NCI-H1436 treated with DMSO at 0.1 percent for 48 hours (cell line): Measurements from ENCODE around the gene GRIN1.
"Not testable (repeated sequence)": the region's sequence is repeated elsewhere in the genome, so short reads cannot be mapped to it uniquely, and the experiment has no call there.

Experiments
- DNase-seq: peaks from one replicate; lab custom pipeline; 2025; lab: John Stamatoyannopoulos, UW

Gene GRIN1

DNA sequence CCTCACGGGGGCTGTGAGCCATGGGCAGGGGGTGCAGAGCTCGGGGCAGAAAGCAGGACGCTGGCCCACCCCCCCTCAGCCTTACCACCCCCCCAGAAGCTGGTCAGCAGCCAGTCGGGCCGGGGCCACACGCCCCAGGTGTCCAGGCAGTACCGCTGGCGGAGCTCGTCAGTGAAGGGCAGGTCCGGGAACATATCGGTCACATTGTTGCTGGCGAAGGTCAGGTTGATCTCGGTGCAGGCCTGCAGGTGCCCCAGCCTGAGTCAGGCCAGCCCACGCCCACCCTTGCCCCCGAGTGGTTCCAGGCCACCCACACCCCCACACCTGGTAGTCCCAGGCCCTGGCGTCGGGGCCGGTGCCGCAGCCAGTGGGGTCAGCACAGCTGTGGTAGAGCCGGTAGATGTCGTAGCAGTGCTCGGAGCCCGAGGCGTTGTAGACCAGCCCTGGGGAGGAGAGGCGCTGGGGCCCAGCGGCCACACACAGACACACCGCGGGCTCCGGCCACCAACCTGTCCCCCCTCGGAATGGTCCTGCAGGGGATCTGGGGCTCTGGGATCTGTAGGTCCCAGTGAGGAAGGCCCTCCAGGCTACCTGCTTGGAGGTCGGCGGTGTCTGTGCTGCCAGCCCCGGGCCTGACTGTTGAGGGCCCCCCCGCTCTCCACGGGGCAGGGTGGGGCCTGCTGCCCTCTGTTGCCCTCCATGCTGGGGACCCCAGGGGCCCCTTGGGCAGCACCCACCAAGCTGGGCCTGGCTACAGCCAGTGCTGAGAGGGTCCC lies 27.0 kb upstream of the GRIN1 start:
- no peak for DNase-seq

DNA sequence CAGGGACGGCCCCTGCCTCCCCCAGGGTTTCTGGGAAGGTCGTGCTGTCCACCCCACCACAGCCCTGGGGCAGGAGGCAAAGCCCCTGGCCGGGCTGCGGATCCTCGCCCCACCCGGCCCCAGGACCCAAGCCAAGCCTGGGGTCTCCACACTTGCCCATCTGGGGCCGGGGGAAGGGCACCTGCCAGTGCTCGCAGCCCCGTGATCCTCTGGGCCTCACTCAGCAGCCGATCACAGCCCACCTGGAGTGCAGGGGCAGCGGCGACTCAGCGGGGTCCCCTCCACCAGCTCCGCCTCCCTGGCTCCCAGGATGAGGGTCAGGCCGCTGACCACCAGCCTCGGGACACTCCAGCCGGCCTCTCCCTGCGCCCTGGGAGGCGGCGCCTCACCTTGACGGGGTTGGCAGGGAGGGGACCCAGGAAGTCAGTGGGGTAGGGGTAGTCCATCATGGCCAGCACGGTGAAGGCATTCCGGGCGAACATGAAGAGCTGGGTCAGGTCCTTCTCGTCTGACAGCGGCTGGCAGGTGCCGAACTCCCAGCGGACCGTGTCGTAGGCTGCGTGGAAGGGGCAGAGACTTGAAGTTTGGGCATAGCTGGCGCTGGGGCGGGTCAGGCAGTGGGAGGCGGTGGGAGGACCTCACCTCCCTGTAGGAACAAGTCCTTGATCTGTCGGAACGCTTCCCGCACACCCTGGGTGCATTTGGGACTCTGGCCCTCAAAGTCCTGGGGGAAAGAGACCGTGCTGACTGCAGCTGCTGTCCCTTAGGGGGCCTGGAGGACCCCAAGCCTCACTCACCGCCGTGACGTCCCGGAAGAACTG lies 26.2 kb upstream of the GRIN1 start:
- DNase-seq, result no peak

DNA sequence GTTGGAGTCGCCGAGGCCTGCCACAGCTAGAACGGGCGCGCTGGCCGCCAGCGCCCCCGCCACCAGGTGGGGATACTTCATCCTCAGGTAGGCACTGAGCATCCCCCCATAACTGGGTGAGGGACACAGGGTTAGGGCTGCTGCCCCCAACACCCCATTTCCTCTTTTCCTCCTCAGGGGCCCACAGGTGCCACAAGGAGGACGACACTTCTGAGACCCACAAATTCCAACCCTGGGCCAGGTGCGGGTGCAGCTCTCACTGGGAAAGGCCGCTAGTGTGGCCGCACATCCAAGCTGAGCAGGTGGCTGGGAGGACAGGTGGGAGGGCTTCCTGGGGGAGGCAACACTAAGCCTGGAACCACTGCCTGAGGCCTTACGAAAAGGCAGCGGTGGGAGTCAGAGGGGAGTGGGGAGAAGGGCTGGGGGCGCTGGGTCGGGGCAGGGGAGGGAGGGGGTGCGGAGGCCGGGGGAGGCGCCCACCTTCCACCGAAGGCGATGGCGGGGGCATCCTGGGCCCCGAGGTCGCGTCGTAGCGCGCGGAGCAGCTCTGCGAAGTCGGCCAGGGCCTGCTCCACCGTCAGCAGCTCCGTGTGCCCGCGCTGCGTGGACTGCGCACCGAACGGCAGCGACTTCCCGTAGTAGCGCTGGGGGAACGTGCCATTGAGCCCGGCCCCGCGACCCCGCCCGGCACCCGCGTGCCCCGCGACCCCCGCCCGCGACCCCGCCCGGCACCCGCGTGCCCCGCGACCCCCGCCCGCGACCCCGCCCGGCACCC lies 25.4 kb upstream of the GRIN1 start:
- no peak for DNase-seq

DNA sequence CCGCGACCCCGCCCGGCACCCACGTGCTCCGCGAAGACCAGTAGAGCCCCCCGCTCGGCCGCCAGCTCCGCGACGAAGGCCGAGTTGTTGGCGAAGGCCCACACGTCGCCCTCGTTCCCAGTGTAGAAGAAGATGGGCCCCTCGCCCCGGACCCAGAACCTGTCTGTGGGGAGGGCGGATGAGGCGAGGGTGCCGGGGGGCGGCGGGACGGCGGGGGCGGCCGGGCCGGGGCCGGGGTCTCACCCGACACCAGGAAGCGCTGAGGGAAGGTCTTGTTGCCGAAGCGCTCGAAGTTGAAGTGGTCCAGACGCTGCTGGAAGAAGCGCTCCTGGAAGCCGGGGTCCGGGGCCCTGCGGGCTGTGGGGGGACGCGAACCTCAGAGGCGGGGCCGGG lies 24.7 kb upstream of the GRIN1 start:
- DNase-seq, result no peak

DNA sequence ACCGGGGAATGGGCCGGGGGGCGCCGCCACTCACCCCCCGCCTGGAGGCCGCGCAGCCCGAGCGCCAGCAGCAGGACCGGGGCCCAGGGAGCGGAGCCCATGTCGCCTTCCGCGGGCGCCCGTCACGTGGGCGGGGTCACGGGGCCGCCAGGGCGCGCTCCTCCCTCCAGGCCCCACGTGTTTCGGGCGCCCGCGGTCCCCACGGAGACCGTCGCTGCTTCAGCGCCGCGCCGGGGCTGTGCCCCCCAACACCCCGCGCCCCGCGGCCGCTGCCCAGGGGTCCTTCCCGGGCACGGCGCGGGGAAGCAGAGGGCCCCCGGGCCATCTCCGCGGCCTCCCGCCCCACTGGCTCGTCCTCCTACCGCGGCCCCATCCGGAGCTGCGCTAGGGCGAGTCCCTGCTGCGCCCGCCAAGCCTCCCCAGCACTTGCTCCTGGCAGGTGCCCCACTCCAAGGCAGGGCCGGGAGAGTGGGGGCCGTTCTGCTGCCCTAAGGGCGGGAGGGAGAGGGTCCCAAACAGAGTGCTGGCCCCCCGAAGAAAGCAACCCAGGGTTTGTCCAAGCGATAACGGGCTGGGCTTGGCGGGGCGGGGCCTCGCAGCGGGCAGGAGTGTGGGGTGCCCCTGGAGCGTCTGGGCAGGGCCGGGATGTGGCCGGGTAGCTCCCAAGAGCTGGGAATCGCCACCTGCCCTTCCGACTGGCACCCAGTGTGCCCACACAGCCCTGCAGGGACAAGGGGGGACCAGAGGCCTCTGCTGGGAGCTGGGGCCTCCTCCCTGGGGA lies 24.2 kb upstream of the GRIN1 start, which contains the start of gene DPP7:
Gene DPP7, minus strand, starts transcription at position 121 of the 781 bp plus-strand sequence. Its CDS starts 20 bp downstream, at position 101.
- no peak for DNase-seq

DNA sequence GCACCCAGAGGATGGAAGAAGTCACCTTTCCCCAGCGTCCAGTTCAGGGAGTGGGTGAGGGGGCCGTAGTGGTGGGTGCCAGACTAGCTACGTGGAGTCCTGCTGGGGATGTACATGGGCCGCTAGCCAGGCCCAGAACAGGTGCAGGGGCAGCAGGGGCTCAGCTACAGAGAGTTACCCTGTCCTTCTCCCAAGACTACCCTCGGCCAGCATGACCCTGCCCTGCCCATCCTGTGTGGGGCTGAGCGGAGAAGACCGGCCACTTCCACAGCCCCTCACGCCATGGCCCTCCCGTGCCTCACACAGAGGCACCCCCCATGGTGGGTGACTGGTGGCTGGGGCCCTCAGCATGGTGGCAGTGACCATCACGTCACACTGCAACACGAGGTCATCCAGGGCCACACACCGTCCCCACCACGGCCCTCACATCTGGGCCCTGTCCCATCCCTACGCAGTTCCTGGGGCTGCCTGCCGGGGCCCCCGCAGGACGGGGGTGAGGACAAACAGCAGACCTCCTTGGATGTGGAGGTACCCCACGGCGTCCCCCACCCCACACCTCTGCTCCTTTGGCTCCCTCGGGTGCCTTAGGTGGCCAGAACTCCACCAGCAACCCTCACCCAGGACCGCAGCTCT lies 23.4 kb upstream of the GRIN1 start:
- no peak for DNase-seq

DNA sequence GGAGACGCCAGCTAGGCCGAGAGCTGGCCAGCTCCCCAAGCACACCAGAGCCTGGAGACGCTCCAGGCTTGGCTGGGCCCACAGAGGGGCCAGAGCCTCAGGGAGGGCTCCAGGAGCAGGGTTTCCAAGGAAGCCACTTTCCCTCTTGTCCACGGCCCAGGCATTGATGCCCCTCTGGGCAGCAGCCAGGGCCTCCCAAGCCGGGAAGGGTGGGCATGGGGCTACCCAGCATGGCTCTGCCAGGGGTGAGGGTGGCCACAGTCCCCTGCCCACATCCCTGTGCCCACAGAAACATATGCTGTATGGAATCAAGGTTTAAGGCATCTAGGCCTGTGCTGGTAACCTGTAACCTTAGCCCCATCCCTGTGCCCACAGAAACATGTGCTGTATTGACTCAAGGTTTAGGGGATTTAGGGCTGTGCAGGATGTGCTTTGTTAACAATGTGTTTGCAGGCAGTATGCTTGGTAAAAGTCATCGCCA lies 22.9 kb upstream of the GRIN1 start:
- DNase-seq, result no peak

DNA sequence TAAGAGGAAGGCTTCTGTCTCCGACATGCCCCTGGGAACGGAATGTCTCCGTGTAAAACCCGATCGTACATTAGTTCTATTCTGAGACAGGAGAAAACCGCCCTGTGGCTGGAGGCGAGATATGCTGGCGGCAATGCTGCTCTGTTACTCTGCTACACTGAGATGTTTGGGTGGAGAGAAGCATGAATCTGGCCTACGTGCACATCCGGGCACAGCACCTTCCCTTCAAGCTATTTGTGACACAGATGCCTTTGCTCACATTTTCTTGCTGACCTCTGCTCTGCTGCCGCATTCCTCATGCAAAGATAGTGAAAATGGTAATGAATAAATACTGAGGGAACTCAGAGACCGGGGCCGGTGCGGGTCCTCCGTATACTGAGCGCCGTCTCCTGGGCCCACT lies 22.2 kb upstream of the GRIN1 start:
- DNase-seq, result no peak

DNA sequence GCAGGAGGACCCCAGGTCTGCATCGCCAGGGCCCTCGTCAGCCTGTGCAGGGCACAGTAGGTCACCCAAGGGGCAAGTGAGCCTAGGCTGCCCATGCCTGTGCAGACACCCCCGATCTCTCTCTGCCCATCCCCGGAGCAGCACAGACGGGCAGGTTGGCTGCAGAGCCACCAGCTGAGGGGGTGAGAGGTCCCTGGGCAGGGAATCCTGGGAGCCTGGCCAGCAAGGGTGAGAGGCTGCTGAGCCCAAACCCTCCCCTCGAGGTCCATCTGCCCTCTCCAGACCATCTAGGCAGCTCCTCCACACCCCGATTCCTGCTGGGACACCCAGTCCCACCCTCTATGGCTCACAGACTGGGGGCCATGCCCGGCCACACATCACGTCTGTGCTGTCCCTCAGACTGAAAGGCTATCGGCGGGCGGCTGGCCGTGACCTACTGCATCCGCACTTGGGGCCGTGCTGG lies 21.7 kb upstream of the GRIN1 start:
- DNase-seq, result no peak

DNA sequence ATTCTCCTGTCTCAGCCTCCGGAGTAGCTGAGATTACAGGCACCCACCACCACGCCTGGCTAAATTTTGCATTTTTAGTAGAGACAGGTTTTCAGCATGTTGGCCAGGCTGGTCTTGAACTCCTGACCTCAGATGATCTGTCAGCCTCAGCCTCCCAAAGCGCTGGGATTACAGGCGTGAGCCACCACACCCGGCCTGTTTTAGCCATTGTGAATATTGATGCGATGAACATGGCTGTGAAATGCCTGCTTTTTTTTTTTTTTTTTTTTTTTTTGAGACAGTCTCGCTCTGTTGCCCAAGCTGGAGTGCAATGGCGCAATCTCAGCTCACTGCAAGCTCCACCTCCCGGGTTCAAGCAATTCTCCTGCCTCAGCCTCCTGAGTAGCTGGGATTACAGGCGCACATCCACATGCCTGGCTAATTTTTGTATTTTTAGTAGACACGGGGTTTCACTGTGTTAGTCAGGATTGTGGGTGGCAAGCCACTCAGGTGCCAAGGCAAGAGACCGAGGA lies 20.8 kb upstream of the GRIN1 start:
- not testable (repeated sequence) for DNase-seq

DNA sequence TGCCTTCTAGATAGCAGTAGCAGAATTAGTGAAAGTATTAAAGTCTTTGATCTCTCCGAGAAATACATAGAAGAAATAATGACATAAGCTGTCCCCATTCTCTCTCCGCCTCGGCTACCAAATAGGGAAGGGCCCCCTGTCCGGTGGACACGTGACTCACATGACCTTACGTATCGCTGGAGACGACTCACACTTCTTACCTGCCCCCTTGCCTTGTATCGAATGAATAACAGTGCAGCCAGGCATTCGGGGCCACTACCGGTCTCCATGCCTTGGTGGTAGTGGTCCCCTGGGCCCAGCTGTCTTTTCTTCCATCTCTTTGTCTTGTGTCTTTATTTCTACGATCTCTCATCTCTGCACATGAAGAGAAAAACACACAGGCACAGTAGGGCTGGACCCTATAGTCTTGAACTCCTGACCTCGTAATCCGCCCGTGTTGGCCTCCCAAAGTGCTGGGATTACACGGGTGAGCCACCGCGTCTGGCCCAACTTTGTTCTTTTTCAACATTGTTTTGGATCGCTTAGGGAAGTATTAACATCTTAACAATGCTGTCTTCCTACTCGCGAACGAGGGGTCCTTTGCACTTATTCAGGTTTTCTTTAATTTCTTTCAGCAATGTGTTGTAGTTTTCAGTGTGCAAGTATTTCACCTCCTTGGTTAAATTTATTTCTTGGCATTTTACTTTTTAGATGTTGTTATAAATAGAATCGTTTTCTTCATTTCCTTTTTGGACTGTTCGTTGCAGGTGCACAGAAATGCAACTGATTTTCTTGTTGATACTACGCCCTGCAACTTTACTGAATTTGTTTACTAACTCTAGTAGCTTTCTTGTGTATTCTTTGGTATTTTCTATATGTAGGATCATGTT lies 16.8 kb upstream of the GRIN1 start:
- DNase-seq, result not testable (repeated sequence)

DNA sequence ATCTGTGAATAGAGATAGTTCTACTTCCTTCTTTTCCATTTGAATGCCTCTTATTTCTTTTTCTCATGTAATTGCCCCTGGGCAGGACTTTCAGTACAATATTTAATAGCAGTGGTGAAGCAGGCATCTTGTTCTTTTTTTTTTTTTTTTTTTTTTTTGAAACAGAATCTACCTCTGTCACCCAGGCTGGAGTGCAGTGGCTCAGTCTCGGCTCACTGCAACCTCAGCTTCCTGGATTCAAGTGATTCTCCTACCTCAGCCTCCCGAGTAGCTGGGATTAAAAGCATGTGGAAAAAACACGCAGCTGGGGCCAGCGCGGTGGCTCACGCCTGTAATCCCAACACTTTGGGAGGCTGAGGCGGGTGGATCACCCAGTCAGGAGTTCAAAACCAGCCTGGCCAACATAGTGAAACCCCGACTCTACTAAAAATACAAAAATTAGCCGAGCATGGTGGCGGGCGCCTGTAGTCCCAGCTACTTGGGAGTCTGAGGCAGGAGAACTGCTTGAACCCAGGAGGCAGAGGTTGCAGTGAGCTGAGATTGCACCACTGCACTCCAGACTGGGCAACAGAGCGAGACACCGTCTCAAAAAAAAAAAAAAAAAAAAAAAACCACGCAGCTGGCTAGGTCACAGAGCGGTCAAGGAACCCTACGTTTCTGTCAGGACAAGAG lies 16.0 kb upstream of the GRIN1 start:
- not testable (repeated sequence) for DNase-seq

DNA sequence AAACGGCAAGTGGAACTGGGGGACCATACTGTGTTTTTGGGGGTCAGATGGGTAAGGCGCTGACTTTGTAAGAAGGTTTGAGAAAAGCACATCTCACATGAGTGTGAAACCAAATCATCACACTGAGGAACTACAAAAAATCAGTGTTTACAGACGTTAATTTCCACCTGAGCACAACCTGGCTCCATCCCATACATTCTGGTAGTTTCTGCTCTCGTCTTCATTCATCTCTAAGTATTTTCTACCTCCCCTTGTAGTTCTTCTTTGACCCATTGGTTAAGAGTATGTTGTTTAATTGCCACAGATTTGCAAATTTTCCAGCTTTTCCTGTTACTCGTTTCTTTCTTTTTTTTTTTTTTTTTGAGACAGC lies 15.5 kb upstream of the GRIN1 start:
- no peak for DNase-seq

DNA sequence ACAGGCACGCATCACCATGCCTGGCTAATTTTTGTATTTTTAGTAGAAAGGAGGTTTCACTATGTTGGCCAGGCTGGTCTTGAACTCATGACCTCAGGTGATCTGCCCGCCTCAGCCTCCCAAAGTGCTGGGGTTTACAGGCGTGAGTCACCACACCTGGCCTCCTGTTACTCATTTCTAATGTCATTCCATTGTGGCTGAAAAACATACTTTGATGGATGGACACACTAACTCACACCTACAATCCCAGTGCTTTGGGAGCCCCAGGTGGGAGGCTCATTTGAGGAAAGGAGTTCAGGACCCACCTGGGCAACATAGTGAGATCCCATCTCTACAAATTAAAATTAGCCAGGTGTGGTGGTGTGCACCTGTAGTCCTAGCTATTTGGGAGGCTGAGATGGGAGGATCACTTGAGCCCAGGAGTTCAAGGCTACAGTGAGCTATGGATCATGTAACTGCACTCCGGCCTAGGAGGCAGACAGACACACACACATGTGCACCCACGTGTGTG lies 14.9 kb upstream of the GRIN1 start:
- DNase-seq, result not testable (repeated sequence)

DNA sequence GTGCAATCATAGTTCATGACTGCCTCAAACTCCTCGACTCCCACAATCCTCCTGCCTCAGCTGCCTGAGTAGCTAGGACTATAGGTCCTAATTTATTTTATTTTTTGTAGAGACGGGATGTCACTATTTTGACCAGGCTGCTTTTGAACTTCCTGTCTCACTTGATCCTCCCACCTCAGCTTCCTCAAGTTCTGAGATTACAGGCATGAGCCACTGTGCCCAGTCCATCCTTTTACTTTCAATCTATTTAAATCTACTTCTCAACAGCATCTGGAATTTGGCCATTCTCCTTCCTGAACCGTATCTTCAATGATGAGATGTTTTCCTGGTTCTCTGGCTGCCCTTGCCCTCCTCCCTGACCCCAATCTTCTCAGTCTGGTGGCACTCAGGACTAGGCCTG lies 12.2 kb upstream of the GRIN1 start:
- DNase-seq, result no peak

DNA sequence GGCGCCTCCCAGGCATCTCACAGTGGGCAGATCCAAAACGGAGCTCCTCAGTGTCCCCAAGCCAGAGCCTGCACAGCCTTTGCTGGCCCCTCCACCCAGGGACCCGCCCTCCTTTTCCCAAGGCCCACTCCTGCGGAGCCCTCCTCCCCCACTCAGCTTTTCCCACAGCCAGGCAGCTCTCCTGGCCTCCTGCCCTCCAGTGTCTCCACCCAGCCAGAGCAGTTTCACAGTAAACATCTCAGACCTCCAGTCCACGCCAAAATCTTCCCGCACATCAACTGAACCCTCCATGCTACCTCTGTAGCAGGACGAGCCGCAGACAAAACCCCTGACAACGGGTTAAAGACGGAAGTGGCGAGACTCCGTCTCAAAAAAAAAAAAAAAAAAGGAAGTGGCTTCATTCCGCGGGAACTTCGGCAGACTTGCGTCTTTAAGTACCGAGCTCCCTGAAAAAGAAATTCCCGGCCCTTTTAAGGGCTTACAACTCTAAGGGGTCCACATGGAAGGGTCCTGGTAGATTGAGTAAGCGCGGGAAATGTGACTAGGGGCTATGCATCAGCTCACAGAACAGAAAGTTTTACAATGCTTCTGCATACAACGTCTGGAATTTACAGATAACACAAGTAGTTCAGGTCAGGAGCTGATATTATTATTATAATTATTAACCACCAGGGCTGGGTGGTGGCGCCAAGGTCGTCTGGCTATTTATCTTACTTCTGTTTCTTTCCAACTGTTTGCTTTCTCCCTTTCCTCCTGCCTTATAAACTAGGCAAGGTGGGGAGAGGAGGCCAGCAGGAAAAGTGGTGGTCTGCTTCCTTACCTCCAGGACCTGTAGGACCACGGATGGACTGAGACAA lies 11.4 kb upstream of the GRIN1 start:
- DNase-seq, result no peak

DNA sequence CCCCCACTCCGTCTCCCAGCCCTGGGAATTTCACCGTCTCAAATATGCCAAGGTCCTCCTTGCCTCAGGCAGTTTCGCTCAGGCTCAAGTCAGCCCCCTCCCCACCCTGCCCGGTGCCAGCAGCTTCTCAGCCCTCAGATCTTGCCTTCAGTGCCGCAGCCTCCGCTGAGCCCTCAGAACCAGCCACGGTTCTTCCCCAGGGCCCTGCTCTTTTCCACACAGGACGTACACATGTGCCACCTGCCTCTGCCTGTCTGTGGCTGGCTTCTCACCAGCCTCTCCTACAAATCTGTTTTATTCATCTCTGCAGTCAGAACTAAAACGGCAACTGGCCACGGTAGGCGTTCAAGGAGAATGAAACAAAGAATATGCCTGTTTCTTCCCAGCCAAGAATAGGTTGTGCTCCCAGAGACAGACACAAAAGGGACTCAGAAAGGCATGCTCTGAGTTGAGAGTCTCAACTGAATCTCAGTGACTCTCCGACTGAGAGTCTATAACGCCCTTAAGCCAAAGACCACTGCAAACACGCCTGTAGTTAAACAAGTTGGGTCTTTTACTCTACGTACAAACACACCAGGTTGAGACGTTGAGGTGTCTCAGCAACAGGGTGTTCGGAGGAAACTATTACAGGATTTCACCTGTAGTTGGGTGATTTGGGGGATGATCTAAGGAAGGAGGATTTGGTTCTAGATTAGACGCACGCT lies 10.6 kb upstream of the GRIN1 start:
- DNase-seq, result no peak
